Fibroblast of lung (primary cell): ENCODE data around the gene IBA57. TPM values are rescaled to one million over a fixed set of nuclear protein-coding genes. Genes with fewer than 3 reads are reported as not detected.

Experiments
- DNase-seq, 2 donors: peaks; one replicate each; pipeline versions ENCODE4 v3.0.0 to v3.0.0-alpha.2; 2010; ENCODE audit warnings: low read depth in 2 of 2
- H2AFZ ChIP-seq: 2 replicates; pipeline ENCODE4 v1.5.1; 2012; ENCODE audit warnings: low read length, control low read depth, inconsistent platforms
- H3K27ac ChIP-seq: 2 replicates; pipeline ENCODE4 v1.5.1; 2011; ENCODE audit warnings: low read length, control low read depth; ENCODE audit not compliant: insufficient read depth
- H3K27me3 ChIP-seq: 2 replicates; pipeline ENCODE4 v1.5.1; 2011; ENCODE audit warnings: mild to moderate bottlenecking, low read length; ENCODE audit not compliant: control insufficient read depth, insufficient read depth
- H3K36me3 ChIP-seq: 2 replicates; pipeline ENCODE4 v1.5.1; 2011; ENCODE audit warnings: low read length; ENCODE audit not compliant: control insufficient read depth, insufficient read depth
- H3K4me1 ChIP-seq: 2 replicates; pipeline ENCODE4 v1.5.1; 2011; ENCODE audit warnings: low read length; ENCODE audit not compliant: control insufficient read depth, insufficient read depth; ENCODE audit errors: extremely low read depth
- H3K4me2 ChIP-seq: 2 replicates; pipeline ENCODE4 v1.5.1; 2011; ENCODE audit warnings: low read length, control low read depth; ENCODE audit not compliant: insufficient read depth; ENCODE audit errors: extremely low read depth
- H3K4me3 ChIP-seq, 4 experiments: fragments of 200-600 bp in 1 of 4; sonication (generic) in 1 of 4; replicated peaks in 1 of 4; 2 replicates each; pipeline ENCODE4 v1.5.1; 2011 to 2016; ENCODE audit warnings: low read length in 4 of 4, low read depth in 3 of 4, mild to moderate bottlenecking in 3 of 4, control low read depth in 2 of 4, inconsistent platforms in 1 of 4, mixed read lengths in 1 of 4; ENCODE audit not compliant: insufficient read depth in 1 of 4; ENCODE audit errors: control extremely low read depth in 1 of 4
- H3K79me2 ChIP-seq: 2 replicates; pipeline ENCODE4 v1.5.1; 2012; ENCODE audit warnings: mild to moderate bottlenecking, low read length, inconsistent platforms; ENCODE audit not compliant: control insufficient read depth, insufficient read depth
- H3K9ac ChIP-seq: 2 replicates; pipeline ENCODE4 v1.5.1; 2011; ENCODE audit warnings: mild to moderate bottlenecking, low read length, control low read depth; ENCODE audit not compliant: insufficient read depth
- H3K9me3 ChIP-seq: 2 replicates; pipeline ENCODE4 v1.5.1; 2012; ENCODE audit warnings: low read depth, low read length; ENCODE audit not compliant: control insufficient read depth, insufficient read depth
- H4K20me1 ChIP-seq: 2 replicates; pipeline ENCODE4 v1.5.1; 2011; ENCODE audit warnings: low read length; ENCODE audit not compliant: control insufficient read depth, insufficient read depth; ENCODE audit errors: extremely low read depth
- EZH2 ChIP-seq: IDR thresholded peaks from 2 replicates; pipeline ENCODE4 v1.5.1; 2012; ENCODE audit warnings: low read length, control low read depth, mild to moderate bottlenecking; ENCODE audit errors: missing control alignments
- polyA plus RNA-seq, 2 donors: library from polyadenylated mRNA; depleted of rRNA in 1 of 2; stranded (reverse) in 1 of 2; unstranded in 1 of 2; fragments of >200 nt; gene quantifications; 2 replicates each; pipeline ENCODE4 v1.2.1, GENCODE V29; 2011 to 2012; ENCODE audit warnings: missing spikeins in 1 of 2
- total RNA-seq: library from RNA; depleted of rRNA; stranded (reverse); fragments of >200 nt; gene quantifications from 2 replicates; pipeline ENCODE4 v1.2.1, GENCODE V29; 2014
- TF ChIP-seq, protein P1 (sequence below), 2 donors: IDR thresholded peaks in 1 of 2; conservative IDR thresholded peaks in 1 of 2; 1 replicate in 1 of 2; 2 replicates in 1 of 2; pipeline ENCODE4 v1.5.1; 2011 to 2012; ENCODE audit warnings: low read length in 2 of 2, control low read depth in 1 of 2, inconsistent platforms in 1 of 2, low read depth in 1 of 2, mild to moderate bottlenecking in 1 of 2

The IBA57 gene
- total and polyA plus RNA-seq, 2 donors (not counting 1 experiment from before 2014, with no cell fraction given), result 1.4 to 3.8 TPM

DNA sequence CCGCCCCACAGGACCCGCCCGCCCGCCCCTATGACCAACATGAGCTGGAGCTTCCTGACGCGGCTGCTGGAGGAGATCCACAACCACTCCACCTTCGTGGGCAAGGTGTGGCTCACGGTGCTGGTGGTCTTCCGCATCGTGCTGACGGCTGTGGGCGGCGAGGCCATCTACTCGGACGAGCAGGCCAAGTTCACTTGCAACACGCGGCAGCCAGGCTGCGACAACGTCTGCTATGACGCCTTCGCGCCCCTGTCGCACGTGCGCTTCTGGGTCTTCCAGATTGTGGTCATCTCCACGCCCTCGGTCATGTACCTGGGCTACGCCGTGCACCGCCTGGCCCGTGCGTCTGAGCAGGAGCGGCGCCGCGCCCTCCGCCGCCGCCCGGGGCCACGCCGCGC, 7.9 kb upstream of the IBA57 start:
- Histone ChIP-seq H4K20me1 (no peaks in the 10 kb centered on the region), H3K27me3 (no peaks in the 10 kb centered on the region), H3K4me3 (no peak overlapping the region), H3K4me2 (no peak overlapping the region), H2AFZ (no peak overlapping the region), H3K79me2 (no peaks in the 10 kb centered on the region), H3K36me3 (no peaks in the 10 kb centered on the region), H3K4me1 (no peaks in the 10 kb centered on the region), H3K9ac (no peak overlapping the region), H3K9me3 (no peaks in the 10 kb centered on the region), H3K27ac (no peak overlapping the region)
- TF ChIP-seq, protein P1, sequence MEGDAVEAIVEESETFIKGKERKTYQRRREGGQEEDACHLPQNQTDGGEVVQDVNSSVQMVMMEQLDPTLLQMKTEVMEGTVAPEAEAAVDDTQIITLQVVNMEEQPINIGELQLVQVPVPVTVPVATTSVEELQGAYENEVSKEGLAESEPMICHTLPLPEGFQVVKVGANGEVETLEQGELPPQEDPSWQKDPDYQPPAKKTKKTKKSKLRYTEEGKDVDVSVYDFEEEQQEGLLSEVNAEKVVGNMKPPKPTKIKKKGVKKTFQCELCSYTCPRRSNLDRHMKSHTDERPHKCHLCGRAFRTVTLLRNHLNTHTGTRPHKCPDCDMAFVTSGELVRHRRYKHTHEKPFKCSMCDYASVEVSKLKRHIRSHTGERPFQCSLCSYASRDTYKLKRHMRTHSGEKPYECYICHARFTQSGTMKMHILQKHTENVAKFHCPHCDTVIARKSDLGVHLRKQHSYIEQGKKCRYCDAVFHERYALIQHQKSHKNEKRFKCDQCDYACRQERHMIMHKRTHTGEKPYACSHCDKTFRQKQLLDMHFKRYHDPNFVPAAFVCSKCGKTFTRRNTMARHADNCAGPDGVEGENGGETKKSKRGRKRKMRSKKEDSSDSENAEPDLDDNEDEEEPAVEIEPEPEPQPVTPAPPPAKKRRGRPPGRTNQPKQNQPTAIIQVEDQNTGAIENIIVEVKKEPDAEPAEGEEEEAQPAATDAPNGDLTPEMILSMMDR (conservative IDR thresholded peaks at IDR 0.05 in 1 of 2, IDR thresholded peaks at IDR 0.05 in 1 of 2; ENCODE audit: low read depth in 1 of 2, low read length in 2 of 2), result no peak
- TF ChIP-seq EZH2, result no peak
- no peak for DNase-seq

DNA sequence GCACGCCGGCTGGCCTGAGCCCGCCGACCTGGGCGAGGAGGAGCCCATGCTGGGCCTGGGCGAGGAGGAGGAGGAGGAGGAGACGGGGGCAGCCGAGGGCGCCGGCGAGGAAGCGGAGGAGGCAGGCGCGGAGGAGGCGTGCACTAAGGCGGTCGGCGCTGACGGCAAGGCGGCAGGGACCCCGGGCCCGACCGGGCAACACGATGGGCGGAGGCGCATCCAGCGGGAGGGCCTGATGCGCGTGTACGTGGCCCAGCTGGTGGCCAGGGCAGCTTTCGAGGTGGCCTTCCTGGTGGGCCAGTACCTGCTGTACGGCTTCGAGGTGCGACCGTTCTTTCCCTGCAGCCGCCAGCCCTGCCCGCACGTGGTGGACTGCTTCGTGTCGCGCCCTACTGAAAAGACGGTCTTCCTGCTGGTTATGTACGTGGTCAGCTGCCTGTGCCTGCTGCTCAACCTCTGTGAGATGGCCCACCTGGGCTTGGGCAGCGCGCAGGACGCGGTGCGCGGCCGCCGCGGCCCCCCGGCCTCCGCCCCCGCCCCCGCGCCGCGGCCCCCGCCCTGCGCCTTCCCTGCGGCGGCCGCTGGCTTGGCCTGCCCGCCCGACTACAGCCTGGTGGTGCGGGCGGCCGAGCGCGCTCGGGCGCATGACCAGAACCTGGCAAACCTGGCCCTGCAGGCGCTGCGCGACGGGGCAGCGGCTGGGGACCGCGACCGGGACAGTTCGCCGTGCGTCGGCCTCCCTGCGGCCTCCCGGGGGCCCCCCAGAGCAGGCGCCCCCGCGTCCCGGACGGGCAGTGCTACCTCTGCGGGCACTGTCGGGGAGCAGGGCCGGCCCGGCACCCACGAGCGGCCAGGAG, 7.2 kb upstream of the IBA57 start:
- no peak overlapping the region for H3K9ac ChIP-seq
- H3K4me1 ChIP-seq, result peaks cover 3% of the 10 kb centered on the region
- no peak for DNase-seq
- no peaks in the 10 kb centered on the region for H3K27me3 ChIP-seq
- TF ChIP-seq EZH2, result no peak
- TF ChIP-seq, protein P1 (conservative IDR thresholded peaks at IDR 0.05 in 1 of 2, IDR thresholded peaks at IDR 0.05 in 1 of 2; ENCODE audit: low read depth in 1 of 2, low read length in 2 of 2), result no peak
- H4K20me1 ChIP-seq, result no peaks in the 10 kb centered on the region
- H3K27ac ChIP-seq, result no peak overlapping the region
- H2AFZ ChIP-seq, result no peak overlapping the region
- H3K4me2 ChIP-seq, result no peak overlapping the region
- H3K4me3 ChIP-seq, result no peak overlapping the region
- H3K79me2 ChIP-seq, result no peaks in the 10 kb centered on the region
- H3K36me3 ChIP-seq, result no peaks in the 10 kb centered on the region
- no peaks in the 10 kb centered on the region for H3K9me3 ChIP-seq

DNA sequence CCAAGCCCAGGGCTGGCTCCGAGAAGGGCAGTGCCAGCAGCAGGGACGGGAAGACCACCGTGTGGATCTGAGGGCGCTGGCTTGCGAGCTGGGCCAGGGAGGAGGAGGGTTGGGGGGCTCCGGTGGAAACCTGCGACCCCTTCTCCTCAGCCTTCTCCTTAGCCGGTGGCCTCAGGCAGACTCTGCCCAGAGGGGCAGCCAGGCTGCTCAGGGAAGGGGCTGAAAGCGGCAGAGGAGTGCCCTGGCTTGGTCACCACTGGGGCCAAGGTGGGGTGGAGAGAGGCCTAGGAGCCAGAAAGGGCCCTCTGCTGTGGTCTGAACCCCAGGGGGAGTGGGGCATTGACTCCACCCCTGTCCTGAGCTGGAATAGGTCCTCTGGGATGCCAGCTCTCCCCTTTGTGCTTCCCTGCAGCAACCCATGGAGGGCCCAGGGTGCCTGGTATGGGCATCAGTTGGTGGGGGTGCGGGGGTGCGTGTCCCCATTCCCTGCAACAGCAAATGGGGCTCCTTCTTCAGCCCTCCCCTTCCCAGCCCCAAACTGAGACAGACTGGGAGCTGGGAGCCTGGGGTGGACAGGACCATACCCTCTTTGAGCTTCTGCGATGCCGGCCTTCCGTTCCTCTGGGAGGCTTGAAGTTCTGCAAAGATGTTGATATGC, 6.5 kb upstream of the IBA57 start:
- no peaks in the 10 kb centered on the region for H3K79me2 ChIP-seq
- no peaks in the 10 kb centered on the region for H4K20me1 ChIP-seq
- H3K4me3 ChIP-seq, result no peak overlapping the region
- no peak overlapping the region for H3K9ac ChIP-seq
- H3K27me3 ChIP-seq, result no peaks in the 10 kb centered on the region
- H3K9me3 ChIP-seq, result no peaks in the 10 kb centered on the region
- H3K36me3 ChIP-seq, result no peaks in the 10 kb centered on the region
- no peak for DNase-seq
- TF ChIP-seq EZH2, result no peak
- TF ChIP-seq, protein P1 (conservative IDR thresholded peaks at IDR 0.05 in 1 of 2, IDR thresholded peaks at IDR 0.05 in 1 of 2; ENCODE audit: low read depth in 1 of 2, low read length in 2 of 2), result no peak
- H3K4me1 ChIP-seq, result peaks cover 3% of the 10 kb centered on the region
- H3K4me2 ChIP-seq, result no peak overlapping the region
- no peak overlapping the region for H2AFZ ChIP-seq
- H3K27ac ChIP-seq, result no peak overlapping the region
